HG03025 (cell line): ENCODE results near the gene TNFRSF25.

Source experiments
- ATAC-seq: cut with Tn5 transposase; IDR thresholded peaks from one replicate; pipeline ENCODE4 v1.9.1; 2021; ENCODE audit warnings: mild to moderate bottlenecking, moderate library complexity; ENCODE audit not compliant: unreplicated experiment, low FRiP score

The TNFRSF25 gene

GRCh38 chr1:6471086-6471969 is 5.4 kb upstream of the TNFRSF25 start:
- no peak for ATAC-seq

GRCh38 chr1:6470132-6471085 is 4.4 kb upstream of the TNFRSF25 start:
- ATAC-seq: no peak

GRCh38 chr1:6468729-6469461 is 2.9 kb upstream of the TNFRSF25 start:
- ATAC-seq: no peak

GRCh38 chr1:6467744-6468688 is 2.0 kb upstream of the TNFRSF25 start:
- no peak for ATAC-seq

GRCh38 chr1:6467224-6467623 is 1.3 kb upstream of the TNFRSF25 start:
- no peak for ATAC-seq

GRCh38 chr1:6466751-6467150 is 778 bp upstream of the TNFRSF25 start:
- no peak for ATAC-seq

- ATAC-seq: no peak
Observed at GRCh38 chr1:6465461-6466005, 440 bp downstream of the TNFRSF25 start.

GRCh38 chr1:6464915-6465314 is 1.1 kb downstream of the TNFRSF25 start:
- no peak for ATAC-seq

- ATAC-seq: no peak
Observed at GRCh38 chr1:6464514-6464836, 1.5 kb downstream of the TNFRSF25 start.

- no peak for ATAC-seq
Observed at GRCh38 chr1:6463120-6463412, 2.9 kb downstream of the TNFRSF25 start.

GRCh38 chr1:6462412-6463119 is 3.4 kb downstream of the TNFRSF25 start:
- no peak for ATAC-seq

- no peak for ATAC-seq
Observed at GRCh38 chr1:6461538-6462411, 4.2 kb downstream of the TNFRSF25 start.

GRCh38 chr1:6461051-6461530 is 4.9 kb downstream of the TNFRSF25 start:
- no peak for ATAC-seq

- ATAC-seq: no peak
Observed at GRCh38 chr1:6460301-6461050, 5.5 kb downstream of the TNFRSF25 start.

- no peak for ATAC-seq
Observed at GRCh38 chr1:6459850-6460265, 6.1 kb downstream of the TNFRSF25 start.

GRCh38 chr1:6456800-6457466 is 9.0 kb downstream of the TNFRSF25 start:
- no peak for ATAC-seq
